Ovary (tissue), 9 donors: ENCODE results near the gene CYLD. TPM values are rescaled to one million over a fixed set of nuclear protein-coding genes. Genes with fewer than 3 reads are reported as not detected.

Experiments used
- DNase-seq, 5 donors: peaks; one replicate each; pipeline ENCODE4 v3.0.0-alpha.2; 2019 to 2020
- H3K27ac ChIP-seq, 2 donors: fragments of 200-600 bp; one replicate each; pipeline versions ENCODE4 v1.5.1 to v1.8.0; 2019 to 2022
- H3K27me3 ChIP-seq: fragments of 200-600 bp; one replicate; pipeline ENCODE4 v1.8.0; 2022
- H3K36me3 ChIP-seq: fragments of 200-600 bp; sonication (generic); one replicate; pipeline ENCODE4 v1.5.1; 2019
- H3K4me1 ChIP-seq: one replicate; pipeline ENCODE4 v1.8.1; 2013; ENCODE audit warnings: mild to moderate bottlenecking, moderate library complexity; ENCODE audit not compliant: insufficient read depth
- H3K4me3 ChIP-seq: fragments of 200-600 bp; sonication (generic); one replicate; pipeline ENCODE4 v1.5.1; 2017
- H3K9me3 ChIP-seq, 2 donors: fragments of 200-600 bp in 1 of 2; sonication (generic) in 1 of 2; one replicate each; pipeline versions ENCODE4 v1.5.1 to v1.8.1; 2013 to 2019; ENCODE audit warnings: mild to moderate bottlenecking in 1 of 2, moderate library complexity in 1 of 2
- CTCF ChIP-seq, 3 donors: fragments of 450-650 bp in 2 of 3; fragments of 200-600 bp in 1 of 3; IDR thresholded peaks; one replicate each; pipeline versions ENCODE4 v1.5.1 to v1.8.0; 2016 to 2022; ENCODE audit warnings: antibody characterized with exemption in 3 of 3, mild to moderate bottlenecking in 1 of 3
- EP300 ChIP-seq: sonication (generic); formaldehyde crosslinking; IDR thresholded peaks from one replicate; pipeline ENCODE4 v1.6.1; 2017; ENCODE audit warnings: antibody characterized with exemption
- POLR2A ChIP-seq: fragments of 450-650 bp; IDR thresholded peaks from one replicate; pipeline ENCODE4 v1.6.1; 2017; ENCODE audit warnings: antibody characterized with exemption, mild to moderate bottlenecking, moderate library complexity
- WGBS, 3 donors: extraction: QIAGEN DNeasy Blood & Tissue Kit in 1 of 3; methylation state at CpG; one replicate each; pipeline versions ENCODE4 v1.1.5 to v1.1.7; 2013 to 2017; 5-methylcytosine and 5-hydroxymethylcytosine counted together
- intact Hi-C, 4 donors: fragments of 100-400 bp; cut with DNase I; formaldehyde crosslinking; loops; one replicate each; pipeline versions ENCODE4 v1.11.0 to v1.15.1; 2022 to 2023
- polyA plus RNA-seq, 2 donors: library from polyadenylated mRNA; stranded (reverse); fragments of 200-250 nt in 1 of 2; fragments of 350-450 nt in 1 of 2; fragmentation: Illumina TruSeq in 1 of 2; extraction: RNeasy Lipid Tissue Mini Kit (QIAGEN cat#74804) in 1 of 2; gene quantifications; one replicate each; pipeline ENCODE4 v1.2.3, GENCODE V29; 2013 to 2014
- total RNA-seq, 7 donors: library from RNA; depleted of rRNA in 2 of 7; stranded (reverse); fragments of >200 nt in 2 of 7; fragmentation: NEBNext Ultra II Directional in 3 of 7; extraction: Animal tissue kit (Norgen Biotek cat#: 25700) in 3 of 7; gene quantifications; one replicate each; pipeline versions ENCODE4 v1.1.0 to v1.2.4, GENCODE V29; 2016 to 2023
- donor health status: DM: no; HTN: no; CAD: no; lungs with moderate emphysema.
- donor health status: DM: no; HTN: no; CAD: no.
- donor health status: Bipolar disorder and iron deficiency.
- donor health status: DM: yes; HTN: yes; CAD: no.
- donor health status: DM: no; HTN: no; CAD: no.
- donor health status: DM: yes; HTN: yes; CAD: no.

Gene CYLD
- total and polyA plus RNA-seq, 9 donors: 11.2 to 57.6 (median 38.6) TPM

- Histone ChIP-seq H3K27ac (no peak overlapping the region), H3K9me3 (peaks cover 0 to 6% of the 10 kb centered on the region in 2 donors), H3K27me3 (no peaks in the 10 kb centered on the region), H3K36me3 (no peaks in the 10 kb centered on the region), H3K4me3 (no peak overlapping the region), H3K4me1 (no peaks in the 10 kb centered on the region)
- WGBS, 3 donors: 91 to 96% (median 94%) methylated on average over 1 of the region's 1 CpG
- no peak for TF ChIP-seq EP300
- TF ChIP-seq CTCF (IDR thresholded peaks at IDR 0.05): no peak
- TF ChIP-seq POLR2A: no peak
- intact Hi-C loops: no loop called here
- no peak for DNase-seq
Measured at GRCh38 chr16:50765260-50765659, 23.4 kb downstream of the CYLD start.

- Histone ChIP-seq H3K9me3 (peaks cover 0 to 6% of the 10 kb centered on the region in 2 donors), H3K27ac (no peak overlapping the region), H3K4me3 (no peak overlapping the region), H3K36me3 (no peaks in the 10 kb centered on the region), H3K27me3 (no peaks in the 10 kb centered on the region), H3K4me1 (no peaks in the 10 kb centered on the region)
- no peak for DNase-seq
- intact Hi-C loops: no loop called here
- WGBS, 3 donors: 97 to 100% (median 99%) methylated on average over 1 of the region's 1 CpG
- no peak for TF ChIP-seq POLR2A
- no peak for TF ChIP-seq EP300
- TF ChIP-seq CTCF (IDR thresholded peaks at IDR 0.05): no peak
Measured at GRCh38 chr16:50765861-50766260, 24.0 kb downstream of the CYLD start.

GRCh38 chr16:50767197-50767596, 25.3 kb downstream of the CYLD start:
- Histone ChIP-seq H3K36me3 (no peaks in the 10 kb centered on the region), H3K4me3 (no peak overlapping the region), H3K27me3 (no peaks in the 10 kb centered on the region), H3K27ac (no peak overlapping the region), H3K4me1 (no peaks in the 10 kb centered on the region), H3K9me3 (peaks cover 0 to 6% of the 10 kb centered on the region in 2 donors)
- intact Hi-C loops: no loop called here
- TF ChIP-seq CTCF (IDR thresholded peaks at IDR 0.05): no peak
- no peak for TF ChIP-seq EP300
- TF ChIP-seq POLR2A: no peak
- WGBS, 3 donors: 93 to 97% (median 94%) methylated on average over 2 of the region's 2 CpGs
- no peak for DNase-seq

GRCh38 chr16:50771366-50771765, 29.5 kb downstream of the CYLD start:
- WGBS, 3 donors: 94 to 96% (median 96%) methylated on average over 3 of the region's 3 CpGs
- Histone ChIP-seq H3K36me3 (no peaks in the 10 kb centered on the region), H3K4me1 (no peaks in the 10 kb centered on the region), H3K27ac (no peak overlapping the region), H3K4me3 (no peak overlapping the region), H3K27me3 (no peaks in the 10 kb centered on the region), H3K9me3 (peaks cover 0 to 1% of the 10 kb centered on the region in 2 donors)
- no peak for DNase-seq
- no peak for TF ChIP-seq CTCF (IDR thresholded peaks at IDR 0.05)
- no peak for TF ChIP-seq EP300
- no peak for TF ChIP-seq POLR2A
- intact Hi-C loops: no loop called here

- no peak for DNase-seq
- TF ChIP-seq POLR2A (no peak), CTCF (IDR thresholded peaks at IDR 0.05) (no peak), EP300 (no peak)
- Histone ChIP-seq H3K9me3 (no peaks in the 10 kb centered on the region), H3K27ac (no peak overlapping the region), H3K4me1 (no peaks in the 10 kb centered on the region), H3K27me3 (no peaks in the 10 kb centered on the region), H3K36me3 (no peaks in the 10 kb centered on the region), H3K4me3 (no peak overlapping the region)
- intact Hi-C loops: no loop called here
- WGBS, 3 donors: 94 to 96% (median 96%) methylated on average over 5 of the region's 5 CpGs
Measured at GRCh38 chr16:50774405-50774804, 32.5 kb downstream of the CYLD start.
